Measurements from ENCODE around the gene RPRML.

RPRML gene

DNA sequence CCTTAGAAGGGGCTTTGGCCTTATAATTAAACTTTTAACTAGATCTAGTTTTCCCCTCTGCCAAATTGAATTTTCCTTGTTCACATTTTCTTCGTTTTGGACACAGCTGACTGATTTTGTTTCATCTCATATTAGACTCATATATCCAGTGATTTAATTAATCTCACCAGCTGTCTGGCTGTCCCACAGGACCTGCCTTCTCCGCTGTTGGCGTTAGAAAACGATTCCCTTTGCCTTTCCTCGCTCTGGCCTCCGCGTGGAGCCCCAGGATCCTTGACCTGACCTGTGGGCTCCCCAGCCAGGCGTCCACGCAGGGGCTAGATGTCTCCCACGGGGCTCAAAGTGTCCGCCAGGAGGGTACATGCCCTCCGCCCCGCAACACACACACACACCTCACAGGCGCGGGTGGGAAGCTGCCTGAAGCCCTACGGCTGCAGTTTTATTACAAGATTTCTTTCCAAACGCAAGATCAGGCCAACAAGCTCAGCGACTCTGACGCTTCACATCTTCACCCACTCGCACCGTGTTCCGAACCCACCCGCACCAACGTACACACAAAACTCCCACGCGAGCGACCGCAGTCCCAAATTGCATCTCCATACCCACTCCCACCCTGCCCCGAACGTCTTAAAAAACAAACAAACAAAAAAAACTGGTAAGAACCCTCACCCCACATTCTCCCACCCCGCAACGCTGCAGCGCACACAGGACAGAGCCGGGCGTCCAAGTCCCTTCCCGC, 1.1 kb downstream of the RPRML start:
- Mint-ChIP-seq H3K27me3 (ENCODE audit: low read depth, poor library complexity) (peaks cover 93% of the 10 kb centered on the region), H3K27ac (no peak overlapping the region)

DNA sequence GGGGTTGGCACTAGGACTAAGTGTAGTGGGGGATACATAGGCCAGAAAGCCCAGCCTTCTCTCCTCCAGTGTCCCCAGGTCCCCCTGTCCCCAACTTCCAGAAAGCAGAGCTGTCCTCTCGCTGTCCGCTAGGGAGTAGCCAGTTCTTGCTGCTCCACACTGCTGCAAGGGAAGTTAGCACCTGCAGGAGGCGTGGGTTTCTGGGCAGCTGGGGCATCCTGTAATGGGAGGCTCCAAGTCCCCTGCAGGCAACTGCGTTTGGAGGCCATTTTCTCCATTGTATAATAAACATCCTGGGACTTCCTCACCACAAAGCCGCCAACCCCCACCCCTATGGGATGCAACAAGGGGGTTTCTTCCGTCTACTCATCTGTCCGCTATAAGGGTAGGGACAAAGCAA, 1.7 kb downstream of the RPRML start:
- H3K27ac Mint-ChIP-seq: no peak overlapping the region

More for the DNA sequence above, 1.1 kb downstream of the RPRML start:
- no peaks in the 10 kb centered on the region for H3K36me3 Mint-ChIP-seq (ENCODE audit: low read depth)
- no peak for TF ChIP-seq CTCF (IDR thresholded peaks at IDR 0.05)
- peaks cover 14% of the 10 kb centered on the region for H3K4me1 Mint-ChIP-seq
- H3K4me3 Mint-ChIP-seq: peak overlapping the region; percentile 83
- no peak for DNase-seq
- peaks cover 7% of the 10 kb centered on the region for H3K9me3 Mint-ChIP-seq

DNA sequence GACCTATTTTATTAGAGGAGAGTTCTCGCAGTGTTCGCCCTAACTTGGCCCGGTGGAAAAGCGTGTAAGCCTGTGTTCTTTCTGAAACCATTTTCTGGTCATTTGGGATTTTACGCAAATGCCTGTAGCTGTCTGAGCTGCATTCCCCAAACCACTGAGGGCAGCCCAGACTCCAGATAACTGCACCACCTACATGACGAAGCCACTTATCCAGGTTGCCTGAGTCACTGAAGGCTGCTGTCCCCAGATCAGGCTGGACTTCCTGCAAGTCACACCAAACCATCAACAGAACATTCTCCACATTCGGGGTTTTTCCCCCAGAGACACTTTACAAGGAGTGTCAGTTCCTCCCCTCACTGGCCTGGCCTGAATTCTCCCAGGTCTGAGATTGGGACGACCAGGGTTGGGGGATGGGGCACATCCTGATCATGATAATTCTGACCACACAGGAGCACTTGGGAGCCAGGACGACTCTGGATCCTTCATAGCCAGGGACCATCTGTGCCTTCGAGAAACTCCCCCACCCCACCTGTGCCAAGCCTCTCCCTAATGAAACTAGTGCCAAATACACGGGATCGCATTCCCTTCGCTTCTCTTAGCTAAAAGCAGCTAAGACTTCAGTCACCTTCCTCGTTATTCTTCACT, 2.3 kb downstream of the RPRML start:
- no peak for DNase-seq
- no peaks in the 10 kb centered on the region for H3K36me3 Mint-ChIP-seq (ENCODE audit: low read depth)
- peaks cover 14% of the 10 kb centered on the region for H3K4me1 Mint-ChIP-seq
- H3K4me3 Mint-ChIP-seq: no peak overlapping the region
- peaks cover 7% of the 10 kb centered on the region for H3K9me3 Mint-ChIP-seq
- no peak overlapping the region for H3K27ac Mint-ChIP-seq
- TF ChIP-seq CTCF (IDR thresholded peaks at IDR 0.05): no peak
- H3K27me3 Mint-ChIP-seq (ENCODE audit: low read depth, poor library complexity): peaks cover 92% of the 10 kb centered on the region

More for the DNA sequence above, 1.7 kb downstream of the RPRML start:
- peak; percentile 66 for DNase-seq
- H3K9me3 Mint-ChIP-seq: peaks cover 7% of the 10 kb centered on the region
- peaks cover 92% of the 10 kb centered on the region for H3K27me3 Mint-ChIP-seq (ENCODE audit: low read depth, poor library complexity)
- TF ChIP-seq CTCF (IDR thresholded peaks at IDR 0.05): peak; percentile 41
- peaks cover 14% of the 10 kb centered on the region for H3K4me1 Mint-ChIP-seq
- peak overlapping the region; percentile 83 for H3K4me3 Mint-ChIP-seq
- no peaks in the 10 kb centered on the region for H3K36me3 Mint-ChIP-seq (ENCODE audit: low read depth)

DNA sequence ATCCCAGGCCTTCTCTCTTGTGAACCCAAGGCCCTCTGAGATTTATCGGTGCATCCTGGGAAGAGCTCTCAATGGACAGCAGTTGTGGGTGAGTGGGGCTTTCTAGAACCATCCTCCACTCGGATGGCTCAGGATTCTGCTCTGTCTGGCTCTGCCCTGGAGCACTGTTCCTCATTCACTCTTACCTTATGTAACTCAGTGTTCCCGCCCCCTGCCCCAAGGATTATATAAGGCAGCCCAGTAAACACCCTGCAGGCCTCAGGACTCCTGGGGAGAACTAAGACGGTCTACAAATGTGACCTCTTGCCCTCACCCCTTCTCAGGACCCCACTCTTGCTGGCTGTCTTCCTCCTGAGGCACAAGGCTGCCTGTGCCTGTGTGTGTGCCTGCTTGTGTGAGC, 3.8 kb downstream of the RPRML start:
- no peak overlapping the region for H3K4me3 Mint-ChIP-seq

GRCh38 chr17:46974086-46974485, 5.0 kb downstream of the RPRML start:
- Mint-ChIP-seq H3K36me3 (ENCODE audit: low read depth) (no peaks in the 10 kb centered on the region), H3K27me3 (ENCODE audit: low read depth, poor library complexity) (peaks cover 86% of the 10 kb centered on the region), H3K9me3 (peaks cover 7% of the 10 kb centered on the region), H3K4me3 (no peak overlapping the region), H3K27ac (no peak overlapping the region), H3K4me1 (peaks cover 14% of the 10 kb centered on the region)
- DNase-seq: no peak
- TF ChIP-seq CTCF (IDR thresholded peaks at IDR 0.05): no peak

More for the DNA sequence above, 3.8 kb downstream of the RPRML start:
- no peak for DNase-seq
- no peak for TF ChIP-seq CTCF (IDR thresholded peaks at IDR 0.05)
- Mint-ChIP-seq H3K27me3 (ENCODE audit: low read depth, poor library complexity) (peaks cover 86% of the 10 kb centered on the region), H3K9me3 (peaks cover 7% of the 10 kb centered on the region), H3K36me3 (ENCODE audit: low read depth) (no peaks in the 10 kb centered on the region), H3K27ac (no peak overlapping the region), H3K4me1 (peaks cover 14% of the 10 kb centered on the region)
